HEK293 (cell line): Measurements from ENCODE around the gene SLC35A4.

Experiments
- CTCF ChIA-PET: fragments of 350-600 bp; formaldehyde crosslinking; extraction: SDS; loops from one replicate; lab custom pipeline; 2021; ENCODE audit warnings: antibody characterized with exemption; lab: Yijun Ruan, JAX
- POLR2A ChIA-PET: fragments of 300-600 bp; formaldehyde crosslinking; extraction: SDS; loops from one replicate; lab custom pipeline; 2020; ENCODE audit warnings: antibody characterized with exemption, inconsistent platforms; lab: Yijun Ruan, JAX
- H3K27ac ChIP-seq: fragments of 200-500 bp; sonication (Bioruptor generic); 2 replicates; pipeline ENCODE4 v1.5.1; 2014; ENCODE audit warnings: low read depth, low read length, control low read depth, inconsistent platforms; ENCODE audit errors: extremely low read depth
- H3K36me3 ChIP-seq, 2 experiments: fragments of 200-500 bp in 1 of 2; sonication (Bioruptor generic) in 1 of 2; 1 replicate in 1 of 2; 2 replicates in 1 of 2; pipeline ENCODE4 v1.5.1; 2014 to 2017; ENCODE audit warnings: inconsistent platforms in 2 of 2, low read length in 2 of 2; ENCODE audit not compliant: control insufficient read depth in 2 of 2, insufficient read depth in 1 of 2
- H3K4me1 ChIP-seq: fragments of 200-500 bp; sonication (Bioruptor generic); 2 replicates; pipeline ENCODE4 v1.5.1; 2014; ENCODE audit warnings: mild to moderate bottlenecking, low read length, inconsistent platforms; ENCODE audit not compliant: control insufficient read depth, insufficient read depth
- H3K4me3 ChIP-seq: 2 replicates; pipeline ENCODE4 v1.5.1; 2011; ENCODE audit warnings: low read depth, mild to moderate bottlenecking, control low read depth, low read length, moderate library complexity
- H3K9me3 ChIP-seq: fragments of 200-500 bp; sonication (Bioruptor generic); 2 replicates; pipeline ENCODE4 v1.5.1; 2014; ENCODE audit warnings: low read depth, low read length, inconsistent platforms; ENCODE audit not compliant: control insufficient read depth, insufficient read depth
- HIC1 ChIP-seq: fragments of 450-650 bp; formaldehyde crosslinking; IDR thresholded peaks from 2 replicates; pipeline ENCODE4 v1.5.1; 2016; ENCODE audit warnings: missing biosample characterization, missing genetic modification characterization
- KLF16 ChIP-seq: fragments of 450-650 bp; formaldehyde crosslinking; IDR thresholded peaks from 2 replicates; pipeline ENCODE4 v1.5.1; 2017; ENCODE audit warnings: missing biosample characterization, missing genetic modification characterization
- WT1 ChIP-seq: fragments of 450-650 bp; formaldehyde crosslinking; IDR thresholded peaks from 2 replicates; pipeline ENCODE4 v1.5.1; 2016; ENCODE audit warnings: missing biosample characterization, missing genetic modification characterization
- ZBTB44 ChIP-seq: fragments of 450-650 bp; IDR thresholded peaks from 2 replicates; pipeline ENCODE4 v1.5.1; 2018; ENCODE audit warnings: missing biosample characterization, mild to moderate bottlenecking, missing genetic modification characterization
- ZBTB8A ChIP-seq: fragments of 450-650 bp; formaldehyde crosslinking; IDR thresholded peaks from 2 replicates; pipeline ENCODE4 v1.5.1; 2016; ENCODE audit warnings: missing biosample characterization, missing genetic modification characterization
- ZFP3 ChIP-seq: fragments of 450-650 bp; formaldehyde crosslinking; IDR thresholded peaks from 2 replicates; pipeline ENCODE4 v1.5.1; 2016; ENCODE audit warnings: low read depth, missing biosample characterization, missing genetic modification characterization
- ZIC2 ChIP-seq: fragments of 450-650 bp; formaldehyde crosslinking; IDR thresholded peaks from 2 replicates; pipeline ENCODE4 v1.5.1; 2016; ENCODE audit warnings: missing biosample characterization, missing genetic modification characterization
- ZNF133 ChIP-seq: fragments of 450-650 bp; formaldehyde crosslinking; IDR thresholded peaks from 2 replicates; pipeline ENCODE4 v1.5.1; 2016; ENCODE audit warnings: missing biosample characterization, missing genetic modification characterization
- ZNF138 ChIP-seq: fragments of 450-650 bp; formaldehyde crosslinking; IDR thresholded peaks from 2 replicates; pipeline ENCODE4 v1.5.1; 2016; ENCODE audit warnings: missing biosample characterization, missing genetic modification characterization, borderline replicate concordance
- ZNF221 ChIP-seq: fragments of 450-650 bp; formaldehyde crosslinking; IDR thresholded peaks from 2 replicates; pipeline ENCODE4 v1.5.1; 2017; ENCODE audit warnings: missing biosample characterization, missing genetic modification characterization, borderline replicate concordance
- ZNF404 ChIP-seq: fragments of 450-650 bp; formaldehyde crosslinking; IDR thresholded peaks from 2 replicates; pipeline ENCODE4 v1.5.1; 2017; ENCODE audit warnings: missing biosample characterization, missing genetic modification characterization
- ZNF488 ChIP-seq: fragments of 450-650 bp; formaldehyde crosslinking; IDR thresholded peaks from 2 replicates; pipeline ENCODE4 v1.5.1; 2016; ENCODE audit warnings: missing biosample characterization, missing genetic modification characterization
- ZNF521 ChIP-seq: fragments of 450-650 bp; formaldehyde crosslinking; IDR thresholded peaks from 2 replicates; pipeline ENCODE4 v1.5.1; 2017; ENCODE audit warnings: missing biosample characterization, mild to moderate bottlenecking, missing genetic modification characterization
- ZNF561 ChIP-seq: fragments of 450-650 bp; IDR thresholded peaks from 2 replicates; pipeline ENCODE4 v1.5.1; 2018; ENCODE audit warnings: missing biosample characterization, missing genetic modification characterization, borderline replicate concordance
- ZNF580 ChIP-seq: fragments of 450-650 bp; formaldehyde crosslinking; IDR thresholded peaks from 2 replicates; pipeline ENCODE4 v1.5.1; 2016; ENCODE audit warnings: missing biosample characterization, missing genetic modification characterization
- ZNF658 ChIP-seq: fragments of 450-650 bp; formaldehyde crosslinking; IDR thresholded peaks from 2 replicates; pipeline ENCODE4; 2016; ENCODE audit warnings: missing biosample characterization, missing genetic modification characterization
- ZNF707 ChIP-seq: fragments of 450-650 bp; formaldehyde crosslinking; IDR thresholded peaks from 2 replicates; pipeline ENCODE4 v1.5.1; 2016; ENCODE audit warnings: missing biosample characterization, missing genetic modification characterization
- ZNF768 ChIP-seq: fragments of 450-650 bp; formaldehyde crosslinking; IDR thresholded peaks from 2 replicates; pipeline ENCODE4 v1.5.1; 2018; ENCODE audit warnings: missing biosample characterization, mild to moderate bottlenecking, missing genetic modification characterization
- ZNF785 ChIP-seq: fragments of 450-650 bp; formaldehyde crosslinking; IDR thresholded peaks from 2 replicates; pipeline ENCODE4 v1.5.1; 2016; ENCODE audit warnings: missing biosample characterization, missing genetic modification characterization
- ZSCAN5A ChIP-seq: fragments of 450-650 bp; formaldehyde crosslinking; IDR thresholded peaks from 2 replicates; pipeline ENCODE4 v1.5.1; 2016; ENCODE audit warnings: missing biosample characterization, missing genetic modification characterization

Gene SLC35A4

GRCh38 chr5:140603734-140604133, 39.1 kb downstream of the SLC35A4 start:
- Histone ChIP-seq H3K36me3 (no peaks in the 10 kb centered on the region), H3K4me1 (no peaks in the 10 kb centered on the region), H3K4me3 (no peak overlapping the region), H3K27ac (no peak overlapping the region), H3K9me3 (no peaks in the 10 kb centered on the region)
- CTCF ChIA-PET: interaction anchor here (0.5 to 0.9 kb wide), 3 partner anchors 20 to 230 kb away, joined by 3 to 4 read pairs (median 4); no protein-coding TSS in a partner anchor
- TF ChIP-seq ZNF658 (tag by site-specific recombination) (no peak), KLF16 (no peak), ZNF138 (tag by site-specific recombination) (no peak), ZNF221 (tag by site-specific recombination) (no peak), ZNF521 (tag by site-specific recombination) (no peak)
- POLR2A ChIA-PET: no interaction called here

- POLR2A ChIA-PET: interaction anchor here (0.6 to 0.7 kb wide), 2 partner anchors 27 to 48 kb away, joined by 3 to 6 read pairs; partner anchors contain the start of gene CD14
Observed at GRCh38 chr5:140605879-140606278, 41.3 kb downstream of the SLC35A4 start.

More at GRCh38 chr5:140605879-140606278, 41.3 kb downstream of the SLC35A4 start:
- H3K4me3 ChIP-seq: no peak overlapping the region
- CTCF ChIA-PET: no interaction called here
- no peaks in the 10 kb centered on the region for H3K36me3 ChIP-seq
- no peak overlapping the region for H3K27ac ChIP-seq
- TF ChIP-seq ZNF561 (tag by site-specific recombination) (no peak), WT1 (tag by site-specific recombination) (no peak), ZNF488 (no peak), ZIC2 (tag by site-specific recombination) (no peak), ZBTB44 (tag by site-specific recombination) (no peak), ZNF768 (tag by site-specific recombination) (no peak), ZBTB8A (tag by site-specific recombination) (no peak), ZNF133 (no peak), ZNF785 (no peak), ZNF707 (tag by site-specific recombination) (no peak), ZFP3 (tag by site-specific recombination) (no peak), ZNF404 (tag by site-specific recombination) (no peak), HIC1 (tag by site-specific recombination) (no peak), ZNF580 (tag by site-specific recombination) (no peak), ZSCAN5A (tag by site-specific recombination) (no peak), KLF16 (no peak)
- TF ChIP-seq, all 188 proteins: peak for 0
- Histone ChIP-seq H3K4me1 (no peaks in the 10 kb centered on the region), H3K9me3 (no peaks in the 10 kb centered on the region)
